DOHH2 (cell line): ENCODE measurements around the gene RUNX1.

Experiments
- EZH2phosphoT487 ChIP-seq: fragments of 200-600 bp; sonication (generic); IDR thresholded peaks from 2 replicates; pipeline ENCODE4 v1.6.1; 2017; ENCODE audit warnings: borderline replicate concordance, mild to moderate bottlenecking, antibody characterized with exemption, low read length, moderate library complexity, mixed read lengths
- TF ChIP-seq, protein P1 (sequence below): fragments of 200-600 bp; sonication (generic); IDR thresholded peaks from one replicate; pipeline ENCODE4 v1.5.1; 2014; ENCODE audit warnings: antibody characterized with exemption, mild to moderate bottlenecking, low read depth, low read length; ENCODE audit not compliant: poor library complexity, severe bottlenecking

DNA sequence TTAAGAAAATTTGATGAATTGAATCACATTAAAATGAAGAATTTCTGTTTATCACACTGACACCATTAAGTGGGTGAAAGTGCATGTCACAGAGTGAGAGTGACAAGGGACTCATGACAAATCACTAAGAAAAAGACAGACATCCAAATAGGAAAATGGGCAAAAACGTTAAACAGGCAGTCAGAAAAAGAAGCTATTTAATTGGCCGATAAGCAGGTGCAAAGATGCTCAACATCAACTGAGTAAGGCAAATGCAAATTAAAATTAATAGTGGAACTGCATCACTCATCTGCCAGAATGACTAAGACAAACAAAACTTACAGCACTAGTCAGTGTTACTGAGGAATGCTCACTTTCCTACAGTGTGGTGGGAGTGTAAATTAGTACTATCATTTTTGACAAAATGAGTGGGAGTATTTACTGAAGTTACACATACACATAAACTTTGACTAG, 39.2 kb upstream of the RUNX1 start:
- TF ChIP-seq, protein P1, sequence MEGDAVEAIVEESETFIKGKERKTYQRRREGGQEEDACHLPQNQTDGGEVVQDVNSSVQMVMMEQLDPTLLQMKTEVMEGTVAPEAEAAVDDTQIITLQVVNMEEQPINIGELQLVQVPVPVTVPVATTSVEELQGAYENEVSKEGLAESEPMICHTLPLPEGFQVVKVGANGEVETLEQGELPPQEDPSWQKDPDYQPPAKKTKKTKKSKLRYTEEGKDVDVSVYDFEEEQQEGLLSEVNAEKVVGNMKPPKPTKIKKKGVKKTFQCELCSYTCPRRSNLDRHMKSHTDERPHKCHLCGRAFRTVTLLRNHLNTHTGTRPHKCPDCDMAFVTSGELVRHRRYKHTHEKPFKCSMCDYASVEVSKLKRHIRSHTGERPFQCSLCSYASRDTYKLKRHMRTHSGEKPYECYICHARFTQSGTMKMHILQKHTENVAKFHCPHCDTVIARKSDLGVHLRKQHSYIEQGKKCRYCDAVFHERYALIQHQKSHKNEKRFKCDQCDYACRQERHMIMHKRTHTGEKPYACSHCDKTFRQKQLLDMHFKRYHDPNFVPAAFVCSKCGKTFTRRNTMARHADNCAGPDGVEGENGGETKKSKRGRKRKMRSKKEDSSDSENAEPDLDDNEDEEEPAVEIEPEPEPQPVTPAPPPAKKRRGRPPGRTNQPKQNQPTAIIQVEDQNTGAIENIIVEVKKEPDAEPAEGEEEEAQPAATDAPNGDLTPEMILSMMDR: no peak
- no peak for TF ChIP-seq EZH2phosphoT487
